Upper lobe of left lung (tissue), 4 donors: ENCODE results near the gene POLN.

Experiments
- CTCF ChIP-seq, 6 experiments: fragments of 450-650 bp in 4 of 6; fragments of 200-600 bp in 2 of 6; sonication (generic) in 2 of 6; IDR thresholded peaks; one replicate each; pipeline ENCODE4 v1.5.1; 2016 to 2019; ENCODE audit warnings: antibody characterized with exemption in 6 of 6
- POLR2A ChIP-seq, 4 donors: fragments of 450-650 bp; IDR thresholded peaks; one replicate each; pipeline ENCODE4 v1.5.1; 2016 to 2017; ENCODE audit warnings: antibody characterized with exemption in 4 of 4, mild to moderate bottlenecking in 2 of 4
- POLR2AphosphoS5 ChIP-seq, 2 donors: sonication (generic); formaldehyde crosslinking; IDR thresholded peaks; one replicate each; pipeline ENCODE4 v1.5.1; 2017; ENCODE audit warnings: antibody characterized with exemption in 2 of 2

- no peak for TF ChIP-seq CTCF (IDR thresholded peaks at IDR 0.05)
- no peak for TF ChIP-seq POLR2AphosphoS5 (IDR thresholded peaks at IDR 0.05)
- TF ChIP-seq POLR2A (IDR thresholded peaks at IDR 0.05) = no peak
These were observed 171.9 kb downstream of the POLN start for GRCh38 chr4:2069986-2070385.
